HepG2 (cell line): ENCODE data around the gene MCF2L. TPM values are rescaled to one million over a fixed set of nuclear protein-coding genes. Genes with fewer than 3 reads are reported as not detected.

Experiments
- DDIT3 ChIP-seq: sonication (generic); formaldehyde crosslinking; IDR thresholded peaks from 2 replicates; pipeline ENCODE4 v1.4.0; 2020; ENCODE audit warnings: mild to moderate bottlenecking, missing genetic modification reagents
- GRHL1 ChIP-seq: sonication (generic); formaldehyde crosslinking; conservative IDR thresholded peaks from 2 replicates; pipeline ENCODE4 v1.8.0; 2022; ENCODE audit warnings: missing genetic modification reagents
- MEIS1 ChIP-seq: sonication (generic); formaldehyde crosslinking; IDR thresholded peaks from 2 replicates; pipeline ENCODE4 v1.9.0; 2021; ENCODE audit warnings: mild to moderate bottlenecking, missing genetic modification reagents, moderate library complexity, borderline replicate concordance
- ZBED4 ChIP-seq: sonication (generic); formaldehyde crosslinking; IDR thresholded peaks from 2 replicates; pipeline ENCODE4 v1.4.0; 2020; ENCODE audit warnings: missing genetic modification reagents, borderline replicate concordance
- ZNF280B ChIP-seq: sonication (generic); formaldehyde crosslinking; IDR thresholded peaks from 2 replicates; pipeline ENCODE4 v1.5.0; 2020; ENCODE audit warnings: missing genetic modification reagents, mild to moderate bottlenecking, borderline replicate concordance
- ZNF432 ChIP-seq: sonication (generic); formaldehyde crosslinking; IDR thresholded peaks from 2 replicates; pipeline ENCODE4 v1.5.0; 2020; ENCODE audit warnings: missing genetic modification reagents, mild to moderate bottlenecking, borderline replicate concordance
- polyA plus RNA-seq, 8 experiments: library from polyadenylated mRNA; depleted of rRNA in 3 of 8; stranded (reverse) in 7 of 8; unstranded in 1 of 8; fragments of >200 nt; fragmentation: Illumina TruSeq in 4 of 8; extraction: Trizol in 4 of 8; gene quantifications; 2 replicates each; pipeline versions ENCODE4 v1.2.1 to v1.2.3, GENCODE V29; 2011 to 2016; ENCODE audit warnings: low read depth in 4 of 8, missing spikeins in 1 of 8, mixed read lengths in 1 of 8; ENCODE audit not compliant: insufficient read depth in 1 of 8
- total RNA-seq, 5 experiments: library from RNA; depleted of rRNA; stranded (reverse); fragments of >200 nt; fragmentation: Illumina TruSeq; extraction: Trizol; gene quantifications; 2 replicates each; pipeline ENCODE4 v1.2.3, GENCODE V29; 2016; ENCODE audit warnings: low read depth in 1 of 5

MCF2L gene
- total and polyA plus RNA-seq, 2 of the 13 experiments (the other 11 are each of a cell fraction or from before 2014, with no cell fraction given): 19.4 to 28.4 TPM

- TF ChIP-seq ZNF432 (CRISPR knock-in tag) (no peak), MEIS1 (CRISPR knock-in tag) (0 out of 2 replicates have a peak, but pooled peaks have one; percentile 45), ZNF280B (CRISPR knock-in tag) (no peak), GRHL1 (CRISPR knock-in tag) (no peak), DDIT3 (CRISPR knock-in tag) (no peak), ZBED4 (no peak)
These were observed 14.6 kb downstream of the MCF2L start (continued) for GRCh38 chr13:112983428-112984196.
